ENCODE data around the gene HADHB.

- no peak for TF ChIP-seq CTCF (IDR thresholded peaks at IDR 0.05; ENCODE audit: low read depth, low read length, poor library complexity, severe bottlenecking)
- TF ChIP-seq EZH2phosphoT487 (IDR thresholded peaks at IDR 0.05; ENCODE audit: borderline replicate concordance, low read length), result no peak
Measured at GRCh38 chr2:26317377-26318105, 72.8 kb downstream of the HADHB start.
